ENCODE results near the gene TMEM223. TPM values are rescaled to one million over a fixed set of nuclear protein-coding genes. Genes with fewer than 3 reads are reported as not detected.
A peak's percentile ranks its signal among the peaks of the same experiment; 100 is the strongest.

TMEM223 gene
- polyA plus RNA-seq, 1 experiment: 15.7 TPM

GRCh38 chr11:62757846-62758788 lies 33.7 kb downstream of the TMEM223 start:
- Histone ChIP-seq H3K36me3 (ENCODE audit: control insufficient read depth, insufficient read depth, low read length) (no peaks in the 10 kb centered on the region), H3K4me3 (ENCODE audit: low read depth, low read length) (no peak overlapping the region), H3K27me3 (ENCODE audit: control insufficient read depth, insufficient read depth, low read length) (no peaks in the 10 kb centered on the region)
- ChIA-PET POLR2A (no interaction called here), CTCF (interaction anchor here (1.4 kb wide), 1 partner anchor 28 kb away, joined by 6 read pairs; no protein-coding TSS in a partner anchor)
- no peak for DNase-seq (ENCODE audit: low read depth)
- no peak for TF ChIP-seq CTCF (IDR thresholded peaks at IDR 0.05; ENCODE audit: insufficient read depth, low read depth, low read length)

- ChIA-PET CTCF (no interaction called here), POLR2A (no interaction called here)
- no peak for DNase-seq (ENCODE audit: low read depth)
- no peaks in the 10 kb centered on the region for H3K27me3 ChIP-seq (ENCODE audit: control insufficient read depth, insufficient read depth, low read length)
- H3K4me3 ChIP-seq (ENCODE audit: low read depth, low read length): no peak overlapping the region
- no peak for TF ChIP-seq CTCF (IDR thresholded peaks at IDR 0.05; ENCODE audit: insufficient read depth, low read depth, low read length)
- H3K36me3 ChIP-seq (ENCODE audit: control insufficient read depth, insufficient read depth, low read length): peaks cover 9% of the 10 kb centered on the region
Measured at GRCh38 chr11:62755086-62755615, 36.7 kb downstream of the TMEM223 start.

GRCh38 chr11:62753736-62754603 lies 37.8 kb downstream of the TMEM223 start, which contains the start of gene ZBTB3:
Gene ZBTB3, minus strand, starts transcription at chr11:62754160. Its CDS starts 496 bp downstream, at chr11:62753664.
- Histone ChIP-seq H3K27me3 (ENCODE audit: control insufficient read depth, insufficient read depth, low read length) (no peaks in the 10 kb centered on the region), H3K4me3 (ENCODE audit: low read depth, low read length) (peak within 1 kb of the TSS; percentile 75), H3K36me3 (ENCODE audit: control insufficient read depth, insufficient read depth, low read length) (peaks cover 11% of the 10 kb centered on the region)
- POLR2A ChIA-PET: interaction anchor here (0.5 to 1.3 kb wide), 10 partner anchors 13 to 1015 kb away, joined by 3 to 17 read pairs (median 5); partner anchors contain the start of genes C11orf98, CSKMT, EEF1G and HNRNPUL2
- TF ChIP-seq CTCF (IDR thresholded peaks at IDR 0.05; ENCODE audit: insufficient read depth, low read depth, low read length): no peak
- CTCF ChIA-PET: interaction anchor here (1.2 to 2.1 kb wide), 5 partner anchors 14 to 60 kb away, joined by 3 to 13 read pairs (median 4); partner anchors contain the start of gene TMEM179B
- peak; percentile 98 for DNase-seq (ENCODE audit: low read depth)

- TF ChIP-seq CTCF (IDR thresholded peaks at IDR 0.05; ENCODE audit: insufficient read depth, low read depth, low read length): no peak
Measured at GRCh38 chr11:62752994-62753735, 38.6 kb downstream of the TMEM223 start.

More at GRCh38 chr11:62752994-62753735, 38.6 kb downstream of the TMEM223 start:
- H3K27me3 ChIP-seq (ENCODE audit: control insufficient read depth, insufficient read depth, low read length): no peaks in the 10 kb centered on the region
- POLR2A ChIA-PET: interaction anchor here (0.5 to 1.3 kb wide), 9 partner anchors 18 to 1016 kb away, joined by 3 to 17 read pairs (median 5); partner anchors contain the start of genes C11orf98, CSKMT, EEF1G and HNRNPUL2
- H3K36me3 ChIP-seq (ENCODE audit: control insufficient read depth, insufficient read depth, low read length): peaks cover 11% of the 10 kb centered on the region
- H3K4me3 ChIP-seq (ENCODE audit: low read depth, low read length): peak overlapping the region; percentile 75
- CTCF ChIA-PET: interaction anchor here (1.0 to 2.1 kb wide), 6 partner anchors 14 to 59 kb away, joined by 3 to 13 read pairs (median 4); partner anchors contain the start of gene TMEM179B
- DNase-seq (ENCODE audit: low read depth): no peak

Measured in BJ (cell line).